ENCODE results near the gene COPB1. TPM values are rescaled to one million over a fixed set of nuclear protein-coding genes. Genes with fewer than 3 reads are reported as not detected.

The COPB1 gene
- total RNA-seq, 1 donor from 2014 or later: 108 TPM

DNA sequence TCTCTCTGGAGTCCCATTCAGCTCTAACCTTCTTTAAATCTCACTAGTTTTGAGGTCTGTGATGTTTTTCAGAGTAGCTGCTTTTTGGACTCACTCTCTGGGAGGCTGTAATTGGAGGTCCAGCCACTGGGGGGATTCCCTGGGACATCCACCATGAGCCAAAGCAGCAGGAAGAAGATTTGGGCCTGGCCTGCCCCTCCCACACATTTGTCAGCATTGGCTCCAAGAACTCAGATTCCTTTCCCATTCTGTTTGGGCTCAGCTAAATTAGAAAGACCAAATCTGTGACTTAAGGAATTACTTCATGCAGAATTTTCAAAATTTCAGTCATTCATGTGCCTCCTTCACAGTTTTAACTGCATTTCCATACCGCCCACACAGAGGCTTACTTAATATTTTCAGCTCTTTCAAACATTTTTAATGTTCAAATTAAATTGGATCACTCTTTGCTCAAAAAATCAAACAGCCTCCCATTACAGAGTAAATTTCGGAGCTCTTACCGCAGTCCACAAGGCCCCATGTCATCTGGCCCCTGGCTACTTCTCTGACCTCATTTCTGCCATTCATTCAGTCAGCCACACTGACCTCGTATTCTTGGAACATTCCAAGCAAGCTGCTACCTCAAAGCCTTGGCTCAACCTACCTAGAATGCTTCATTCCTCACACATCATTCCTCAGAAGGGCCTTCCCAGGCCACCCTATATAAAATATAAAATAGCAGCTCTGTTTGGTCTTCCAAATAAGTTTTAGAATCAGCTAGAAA lies 86.1 kb downstream of the COPB1 start:
- no peaks in the 10 kb centered on the region for H3K27me3 Mint-ChIP-seq
- DNase-seq (ENCODE audit: extremely low spot score, unreplicated experiment): no peak
- H3K4me3 Mint-ChIP-seq: no peak overlapping the region
- H3K4me1 Mint-ChIP-seq (ENCODE audit: unreplicated experiment): peaks cover 9% of the 10 kb centered on the region
- no peaks in the 10 kb centered on the region for H3K36me3 Mint-ChIP-seq
- no peaks in the 10 kb centered on the region for H3K9me3 Mint-ChIP-seq
- H3K27ac Mint-ChIP-seq: no peak overlapping the region
- TF ChIP-seq, protein P1, sequence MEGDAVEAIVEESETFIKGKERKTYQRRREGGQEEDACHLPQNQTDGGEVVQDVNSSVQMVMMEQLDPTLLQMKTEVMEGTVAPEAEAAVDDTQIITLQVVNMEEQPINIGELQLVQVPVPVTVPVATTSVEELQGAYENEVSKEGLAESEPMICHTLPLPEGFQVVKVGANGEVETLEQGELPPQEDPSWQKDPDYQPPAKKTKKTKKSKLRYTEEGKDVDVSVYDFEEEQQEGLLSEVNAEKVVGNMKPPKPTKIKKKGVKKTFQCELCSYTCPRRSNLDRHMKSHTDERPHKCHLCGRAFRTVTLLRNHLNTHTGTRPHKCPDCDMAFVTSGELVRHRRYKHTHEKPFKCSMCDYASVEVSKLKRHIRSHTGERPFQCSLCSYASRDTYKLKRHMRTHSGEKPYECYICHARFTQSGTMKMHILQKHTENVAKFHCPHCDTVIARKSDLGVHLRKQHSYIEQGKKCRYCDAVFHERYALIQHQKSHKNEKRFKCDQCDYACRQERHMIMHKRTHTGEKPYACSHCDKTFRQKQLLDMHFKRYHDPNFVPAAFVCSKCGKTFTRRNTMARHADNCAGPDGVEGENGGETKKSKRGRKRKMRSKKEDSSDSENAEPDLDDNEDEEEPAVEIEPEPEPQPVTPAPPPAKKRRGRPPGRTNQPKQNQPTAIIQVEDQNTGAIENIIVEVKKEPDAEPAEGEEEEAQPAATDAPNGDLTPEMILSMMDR (conservative IDR thresholded peaks at IDR 0.05): peak; percentile 63

DNA sequence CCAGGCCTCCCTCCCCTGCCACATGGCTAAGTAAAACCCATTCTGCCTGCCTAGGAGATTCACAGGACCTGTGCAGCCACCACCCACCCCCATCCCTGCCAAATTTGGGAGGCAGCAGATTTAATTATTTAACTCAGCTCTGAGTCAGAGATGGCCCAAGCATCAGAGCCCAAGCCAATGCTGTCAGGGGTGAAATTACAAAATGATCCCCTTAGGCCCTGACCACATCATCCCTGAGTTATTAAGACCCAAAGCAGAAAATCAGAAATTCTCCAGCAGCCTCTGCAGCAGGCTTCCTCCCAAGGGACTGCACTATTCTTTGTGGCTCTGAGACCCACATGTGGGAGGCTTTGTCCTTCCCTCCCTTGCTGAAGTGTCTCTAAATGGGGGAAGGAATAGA lies 87.8 kb downstream of the COPB1 start:
- Mint-ChIP-seq H3K27me3 (peaks cover 6% of the 10 kb centered on the region), H3K27ac (no peak overlapping the region), H3K4me1 (ENCODE audit: unreplicated experiment) (no peaks in the 10 kb centered on the region), H3K9me3 (no peaks in the 10 kb centered on the region), H3K4me3 (no peak overlapping the region), H3K36me3 (no peaks in the 10 kb centered on the region)
- TF ChIP-seq, protein P1 (conservative IDR thresholded peaks at IDR 0.05): no peak
- no peak for DNase-seq (ENCODE audit: extremely low spot score, unreplicated experiment)

DNA sequence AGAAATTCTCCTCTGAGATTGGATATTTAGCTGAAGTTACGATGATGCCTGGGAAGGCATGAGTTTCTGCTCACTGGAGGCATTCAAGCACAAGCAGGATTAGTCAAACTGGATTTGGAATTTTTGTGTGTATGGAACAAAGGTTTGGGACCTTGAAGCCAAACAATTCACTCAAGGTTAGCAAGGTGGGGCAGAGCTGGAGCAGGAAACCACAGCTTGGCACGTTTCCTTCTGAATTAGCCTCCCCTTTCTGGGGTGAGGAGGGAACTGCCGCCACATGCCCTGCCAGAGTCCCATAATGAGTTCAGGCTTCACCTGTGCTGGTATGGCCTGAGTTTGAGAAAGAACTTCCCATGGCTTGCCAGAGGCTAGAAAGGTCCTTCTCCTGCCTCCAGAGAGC lies 89.7 kb downstream of the COPB1 start:
- Mint-ChIP-seq H3K27me3 (peaks cover 6% of the 10 kb centered on the region), H3K9me3 (no peaks in the 10 kb centered on the region), H3K27ac (no peak overlapping the region), H3K4me1 (ENCODE audit: unreplicated experiment) (no peaks in the 10 kb centered on the region), H3K36me3 (no peaks in the 10 kb centered on the region), H3K4me3 (no peak overlapping the region)
- TF ChIP-seq, protein P1 (conservative IDR thresholded peaks at IDR 0.05): no peak
- no peak for DNase-seq (ENCODE audit: extremely low spot score, unreplicated experiment)

DNA sequence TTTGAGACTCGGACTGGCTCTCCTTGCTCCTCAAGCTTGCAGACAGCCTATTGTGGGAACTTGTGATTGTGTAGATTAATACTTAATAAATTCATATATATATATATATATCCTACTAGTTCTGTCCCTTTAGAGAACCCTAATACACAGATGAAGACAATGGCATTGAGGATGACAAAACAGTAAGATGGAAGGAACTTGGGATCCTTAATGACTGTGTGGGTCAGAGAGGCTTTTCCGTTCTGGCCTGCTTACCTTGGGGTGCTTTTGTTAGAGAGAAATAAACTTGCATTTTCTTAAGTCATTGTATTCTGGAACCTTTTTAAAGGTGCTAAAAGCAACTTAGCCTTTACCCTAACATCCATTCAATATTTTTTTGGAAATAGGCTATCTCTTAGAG lies 91.0 kb downstream of the COPB1 start:
- no peaks in the 10 kb centered on the region for H3K4me1 Mint-ChIP-seq (ENCODE audit: unreplicated experiment)
- no peaks in the 10 kb centered on the region for H3K9me3 Mint-ChIP-seq
- no peak overlapping the region for H3K27ac Mint-ChIP-seq
- TF ChIP-seq, protein P1 (conservative IDR thresholded peaks at IDR 0.05): no peak
- DNase-seq (ENCODE audit: extremely low spot score, unreplicated experiment): no peak
- H3K36me3 Mint-ChIP-seq: no peaks in the 10 kb centered on the region
- no peak overlapping the region for H3K4me3 Mint-ChIP-seq
- H3K27me3 Mint-ChIP-seq: peaks cover 6% of the 10 kb centered on the region

Other genes starting within 250 kb of the COPB1 start
- 36.0 and 41.2 TPM in 2 replicates for gene RRAS2, start 140.6 kb downstream of the COPB1 start, total RNA-seq (ENCODE audit: low replicate concordance)
- gene PSMA1, start 20.6 kb upstream of the COPB1 start, total RNA-seq (ENCODE audit: low replicate concordance): 126 and 150 TPM in 2 replicates
- 12.9 and 16.6 TPM in 2 replicates for gene PDE3B, start 144.0 kb upstream of the COPB1 start, total RNA-seq (ENCODE audit: low replicate concordance)

All from type B pancreatic cell (in vitro differentiated cells).